Tibial artery (tissue), 4 donors: Measurements from ENCODE around the gene PRPF39.

Experiments used
- DNase-seq, 2 donors: peaks; one replicate each; pipeline ENCODE4 v3.0.0-alpha.2; 2019
- H3K27ac ChIP-seq, 2 donors: fragments of 200-600 bp; sonication (generic) in 1 of 2; 1 replicate in 1 of 2; 2 replicates in 1 of 2; pipeline ENCODE4 v1.5.1; 2018 to 2019; ENCODE audit warnings: mild to moderate bottlenecking in 1 of 2
- H3K27me3 ChIP-seq, 2 donors: fragments of 200-600 bp; sonication (generic) in 1 of 2; one replicate each; pipeline versions ENCODE4 v1.5.1 to v1.6.0; 2016 to 2019
- H3K36me3 ChIP-seq, 3 donors: fragments of 200-600 bp; sonication (generic) in 2 of 3; one replicate each; pipeline ENCODE4 v1.5.1; 2016 to 2019; ENCODE audit warnings: mild to moderate bottlenecking in 2 of 3
- H3K4me1 ChIP-seq, 4 donors: fragments of 200-600 bp; sonication (generic) in 2 of 4; 1 replicate in 3 of 4; 2 replicates in 1 of 4; pipeline ENCODE4 v1.5.1; 2016 to 2019
- H3K4me3 ChIP-seq, 2 donors: fragments of 200-600 bp; sonication (generic) in 1 of 2; 1 replicate in 1 of 2; 2 replicates in 1 of 2; pipeline ENCODE4 v1.5.1; 2018 to 2019; ENCODE audit warnings: mild to moderate bottlenecking in 2 of 2
- H3K9me3 ChIP-seq, 3 donors: fragments of 200-600 bp; sonication (generic) in 1 of 3; one replicate each; pipeline ENCODE4 v1.5.1; 2016 to 2019
- CTCF ChIP-seq, 2 experiments: fragments of 200-600 bp in 1 of 2; fragments of 450-650 bp in 1 of 2; IDR thresholded peaks; one replicate each; pipeline ENCODE4 v1.5.1; 2017 to 2019; ENCODE audit warnings: antibody characterized with exemption in 2 of 2, mild to moderate bottlenecking in 1 of 2, moderate library complexity in 1 of 2
- intact Hi-C: fragments of 100-400 bp; cut with DNase I; formaldehyde crosslinking; loops from one replicate; pipeline ENCODE4 v1.15.0; 2023; ENCODE audit warnings: low total_unique reads

Gene PRPF39

GRCh38 chr14:45094275-45094674, 10.4 kb downstream of the PRPF39 start:
- H3K4me1 ChIP-seq = peaks cover 0 to 13% (median 0%) of the 10 kb centered on the region in 4 donors
- no peaks in the 10 kb centered on the region for H3K9me3 ChIP-seq
- H3K27me3 ChIP-seq = no peaks in the 10 kb centered on the region
- DNase-seq = no peak
- intact Hi-C loops = no loop called here
- H3K4me3 ChIP-seq = no peak overlapping the region
- no peak for TF ChIP-seq CTCF (IDR thresholded peaks at IDR 0.05)
- no peak overlapping the region for H3K27ac ChIP-seq
- peaks cover 27 to 42% (median 35%) of the 10 kb centered on the region in 3 donors for H3K36me3 ChIP-seq

- DNase-seq = no peak
- no peak for TF ChIP-seq CTCF (IDR thresholded peaks at IDR 0.05)
- peaks cover 35 to 51% (median 39%) of the 10 kb centered on the region in 3 donors for H3K36me3 ChIP-seq
- no peaks in the 10 kb centered on the region for H3K27me3 ChIP-seq
- H3K4me3 ChIP-seq = no peak overlapping the region
- peaks cover 0 to 6% (median 0%) of the 10 kb centered on the region in 4 donors for H3K4me1 ChIP-seq
- no peak overlapping the region for H3K27ac ChIP-seq
- intact Hi-C loops = no loop called here
- H3K9me3 ChIP-seq = no peaks in the 10 kb centered on the region
These were observed 11.2 kb downstream of the PRPF39 start for GRCh38 chr14:45095143-45095542.

- H3K9me3 ChIP-seq = no peaks in the 10 kb centered on the region
These were observed 12.3 kb downstream of the PRPF39 start for GRCh38 chr14:45096218-45096617.

GRCh38 chr14:45103806-45104205, 19.9 kb downstream of the PRPF39 start:
- H3K27ac ChIP-seq = no peak overlapping the region
- H3K4me1 ChIP-seq = no peaks in the 10 kb centered on the region
- no peaks in the 10 kb centered on the region for H3K9me3 ChIP-seq
- no peaks in the 10 kb centered on the region for H3K27me3 ChIP-seq
- intact Hi-C loops = no loop called here
- H3K4me3 ChIP-seq = no peak overlapping the region
- no peak for TF ChIP-seq CTCF (IDR thresholded peaks at IDR 0.05)
- DNase-seq = no peak
- peaks cover 36 to 66% (median 42%) of the 10 kb centered on the region in 3 donors for H3K36me3 ChIP-seq

More at GRCh38 chr14:45096218-45096617, 12.3 kb downstream of the PRPF39 start:
- Histone ChIP-seq H3K4me1 (no peaks in the 10 kb centered on the region), H3K27ac (no peak overlapping the region), H3K36me3 (peaks cover 37 to 60% (median 44%) of the 10 kb centered on the region in 3 donors), H3K27me3 (no peaks in the 10 kb centered on the region), H3K4me3 (no peak overlapping the region)
- intact Hi-C loops = no loop called here
- DNase-seq = no peak
- TF ChIP-seq CTCF (IDR thresholded peaks at IDR 0.05) = no peak

GRCh38 chr14:45104561-45104960, 20.6 kb downstream of the PRPF39 start:
- no peaks in the 10 kb centered on the region for H3K4me1 ChIP-seq
- no peak for DNase-seq
- H3K36me3 ChIP-seq = peaks cover 39 to 67% (median 45%) of the 10 kb centered on the region in 3 donors
- H3K9me3 ChIP-seq = no peaks in the 10 kb centered on the region
- H3K27ac ChIP-seq = no peak overlapping the region
- H3K27me3 ChIP-seq = no peaks in the 10 kb centered on the region
- no peak overlapping the region for H3K4me3 ChIP-seq
- intact Hi-C loops = no loop called here
- TF ChIP-seq CTCF (IDR thresholded peaks at IDR 0.05) = no peak
